ENCODE measurements around the gene AKAP4.

- TF ChIP-seq OVOL2 (CRISPR knock-in tag; IDR thresholded peaks at IDR 0.05; ENCODE audit: borderline replicate concordance), result no peak
- no peak for TF ChIP-seq CREM (CRISPR knock-in tag; IDR thresholded peaks at IDR 0.05)
Observed at GRCh38 chrX:50167366-50167765, 33.4 kb downstream of the AKAP4 start.
